Prostate gland (tissue), 2 donors: ENCODE data around the gene GARIN1A.
"Not testable (repeated sequence)": the region's sequence is repeated elsewhere in the genome, so short reads cannot be mapped to it uniquely, and the experiment has no call there.

Experiments
- POLR2A ChIP-seq: fragments of 450-650 bp; IDR thresholded peaks from one replicate; pipeline ENCODE4 v1.6.1; 2016; ENCODE audit warnings: antibody characterized with exemption, mild to moderate bottlenecking
- TF ChIP-seq, protein P1 (sequence below), 4 experiments: fragments of 200-600 bp in 2 of 4; fragments of 450-650 bp in 2 of 4; sonication (generic) in 2 of 4; IDR thresholded peaks; 1 replicate in 3 of 4; 2 replicates in 1 of 4; pipeline ENCODE4 v1.5.1; 2016 to 2019; ENCODE audit warnings: antibody characterized with exemption in 4 of 4, mild to moderate bottlenecking in 2 of 4, moderate library complexity in 2 of 4

DNA sequence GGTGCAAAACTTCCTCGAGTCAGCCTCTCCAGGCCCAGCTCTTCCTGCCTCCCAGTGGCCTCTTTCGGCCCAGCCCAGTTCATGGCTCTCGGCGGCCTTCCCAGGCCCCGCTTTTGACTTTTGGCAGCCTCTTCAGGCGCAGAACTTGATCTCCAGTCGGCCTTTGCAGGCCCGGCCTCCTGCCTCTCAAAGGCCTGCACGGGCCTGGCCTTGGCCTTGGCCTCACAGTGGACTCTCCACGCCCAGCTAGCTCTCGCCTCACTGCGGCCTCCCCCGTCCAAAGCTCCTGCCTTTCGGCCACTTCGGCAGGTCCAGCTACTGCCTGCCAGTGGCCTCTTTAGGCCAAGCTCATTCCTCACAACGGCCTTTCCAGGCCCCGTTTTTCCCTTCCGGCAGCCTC lies 17.6 kb upstream of the GARIN1A start:
- TF ChIP-seq, protein P1, sequence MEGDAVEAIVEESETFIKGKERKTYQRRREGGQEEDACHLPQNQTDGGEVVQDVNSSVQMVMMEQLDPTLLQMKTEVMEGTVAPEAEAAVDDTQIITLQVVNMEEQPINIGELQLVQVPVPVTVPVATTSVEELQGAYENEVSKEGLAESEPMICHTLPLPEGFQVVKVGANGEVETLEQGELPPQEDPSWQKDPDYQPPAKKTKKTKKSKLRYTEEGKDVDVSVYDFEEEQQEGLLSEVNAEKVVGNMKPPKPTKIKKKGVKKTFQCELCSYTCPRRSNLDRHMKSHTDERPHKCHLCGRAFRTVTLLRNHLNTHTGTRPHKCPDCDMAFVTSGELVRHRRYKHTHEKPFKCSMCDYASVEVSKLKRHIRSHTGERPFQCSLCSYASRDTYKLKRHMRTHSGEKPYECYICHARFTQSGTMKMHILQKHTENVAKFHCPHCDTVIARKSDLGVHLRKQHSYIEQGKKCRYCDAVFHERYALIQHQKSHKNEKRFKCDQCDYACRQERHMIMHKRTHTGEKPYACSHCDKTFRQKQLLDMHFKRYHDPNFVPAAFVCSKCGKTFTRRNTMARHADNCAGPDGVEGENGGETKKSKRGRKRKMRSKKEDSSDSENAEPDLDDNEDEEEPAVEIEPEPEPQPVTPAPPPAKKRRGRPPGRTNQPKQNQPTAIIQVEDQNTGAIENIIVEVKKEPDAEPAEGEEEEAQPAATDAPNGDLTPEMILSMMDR (IDR thresholded peaks at IDR 0.05), result not testable (repeated sequence)
- TF ChIP-seq POLR2A, result not testable (repeated sequence)
